ENCODE data around the gene AGBL3.

AGBL3 gene

GRCh38 chr7:135094472-135095237, 108.3 kb downstream of the AGBL3 start:
- no peak for TF ChIP-seq CTCF (IDR thresholded peaks at IDR 0.05; ENCODE audit: extremely low read depth, missing control alignments)
- DNase-seq (ENCODE audit: low spot score), result no peak

- DNase-seq (ENCODE audit: low spot score), result no peak
- no peak for TF ChIP-seq CTCF (IDR thresholded peaks at IDR 0.05; ENCODE audit: extremely low read depth, missing control alignments)
Measured at GRCh38 chr7:135095450-135095849, 109.1 kb downstream of the AGBL3 start.

- no peak for TF ChIP-seq CTCF (IDR thresholded peaks at IDR 0.05; ENCODE audit: extremely low read depth, missing control alignments)
- no peak for DNase-seq (ENCODE audit: low spot score)
Measured at GRCh38 chr7:135098391-135098790, 112.1 kb downstream of the AGBL3 start.

- DNase-seq (ENCODE audit: low spot score), result no peak
- no peak for TF ChIP-seq CTCF (IDR thresholded peaks at IDR 0.05; ENCODE audit: extremely low read depth, missing control alignments)
Measured at GRCh38 chr7:135100856-135101255, 114.5 kb downstream of the AGBL3 start.

- no peak for TF ChIP-seq CTCF (IDR thresholded peaks at IDR 0.05; ENCODE audit: extremely low read depth, missing control alignments)
Measured at GRCh38 chr7:135102372-135102771, 116.1 kb downstream of the AGBL3 start.

GRCh38 chr7:135109562-135109961, 123.3 kb downstream of the AGBL3 start:
- no peak for TF ChIP-seq CTCF (IDR thresholded peaks at IDR 0.05; ENCODE audit: extremely low read depth, missing control alignments)
- no peak for DNase-seq (ENCODE audit: low spot score)

More at GRCh38 chr7:135102372-135102771, 116.1 kb downstream of the AGBL3 start:
- peak; percentile 20 for DNase-seq (ENCODE audit: low spot score)

GRCh38 chr7:135109976-135110375, 123.7 kb downstream of the AGBL3 start:
- no peak for DNase-seq (ENCODE audit: low spot score)
- no peak for TF ChIP-seq CTCF (IDR thresholded peaks at IDR 0.05; ENCODE audit: extremely low read depth, missing control alignments)

All from GM20000 (cell line).